Fibroblast of upper back skin (primary cell): ENCODE measurements around the gene UBC.
"Not testable (repeated sequence)": the region's sequence is repeated elsewhere in the genome, so short reads cannot be mapped to it uniquely, and the experiment has no call there.

Experiments used
- DNase-seq: peaks from one replicate; pipeline ENCODE4 v3.0.0-alpha.2; 2013

The UBC gene

GRCh38 chr12:124883263-124884130 is 31.0 kb downstream of the UBC start:
- no peak for DNase-seq

- DNase-seq = peak; percentile 4
These were observed 33.3 kb downstream of the UBC start for GRCh38 chr12:124881123-124881522.

- not testable (repeated sequence) for DNase-seq
These were observed 34.1 kb downstream of the UBC start for GRCh38 chr12:124880335-124880734.

GRCh38 chr12:124878795-124879516 is 35.5 kb downstream of the UBC start:
- DNase-seq = no peak

- DNase-seq = no peak
These were observed 37.0 kb downstream of the UBC start for GRCh38 chr12:124877423-124877822.

GRCh38 chr12:124876171-124876570 is 38.3 kb downstream of the UBC start:
- no peak for DNase-seq

- no peak for DNase-seq
These were observed 38.7 kb downstream of the UBC start for GRCh38 chr12:124875803-124876132.

GRCh38 chr12:124874988-124875802 is 39.3 kb downstream of the UBC start:
- no peak for DNase-seq

- no peak for DNase-seq
These were observed 40.3 kb downstream of the UBC start for GRCh38 chr12:124874188-124874587.

- no peak for DNase-seq
These were observed 42.3 kb downstream of the UBC start for GRCh38 chr12:124872068-124872719.

- DNase-seq = no peak
These were observed 43.2 kb downstream of the UBC start for GRCh38 chr12:124871297-124871696.

GRCh38 chr12:124870515-124870914 is 43.9 kb downstream of the UBC start:
- DNase-seq = no peak

- DNase-seq = no peak
These were observed 45.3 kb downstream of the UBC start for GRCh38 chr12:124869059-124869665.

- no peak for DNase-seq
These were observed 46.0 kb downstream of the UBC start for GRCh38 chr12:124868252-124869058.

GRCh38 chr12:124867401-124867930 is 47.0 kb downstream of the UBC start:
- DNase-seq = peak; percentile 57

- DNase-seq = no peak
These were observed 47.5 kb downstream of the UBC start for GRCh38 chr12:124866883-124867400.

- no peak for DNase-seq
These were observed 48.1 kb downstream of the UBC start for GRCh38 chr12:124866195-124866882.

GRCh38 chr12:124865728-124866127 is 48.7 kb downstream of the UBC start:
- no peak for DNase-seq

- no peak for DNase-seq
These were observed 50.1 kb downstream of the UBC start for GRCh38 chr12:124864326-124864752.
